Lung (tissue), 12 donors: ENCODE results near the gene TNFRSF14. TPM values are rescaled to one million over a fixed set of nuclear protein-coding genes. Genes with fewer than 3 reads are reported as not detected.

Source experiments
- ATAC-seq: fragments of 200-7000 bp; cut with Tn5 transposase; one replicate; pipeline ENCODE4 v1.9.1; 2020; ENCODE audit warnings: moderate number of reproducible peaks; ENCODE audit not compliant: insufficient read depth, low FRiP score
- DNase-seq, 3 donors: peaks; one replicate each; pipeline ENCODE4 v3.0.0-alpha.2; 2013 to 2017
- H3K27ac ChIP-seq, 2 donors: one replicate each; pipeline ENCODE4 v1.5.1; 2013; ENCODE audit warnings: mild to moderate bottlenecking in 2 of 2, moderate library complexity in 2 of 2, control low read depth in 1 of 2, inconsistent platforms in 1 of 2, low read depth in 1 of 2, low read length in 1 of 2
- H3K27me3 ChIP-seq, 3 donors: one replicate each; pipeline ENCODE4 v1.5.1; 2013; ENCODE audit warnings: low read length in 2 of 3; ENCODE audit not compliant: control insufficient read depth in 3 of 3, insufficient read depth in 3 of 3
- H3K36me3 ChIP-seq, 4 donors: one replicate each; pipeline ENCODE4 v1.5.1; 2013; ENCODE audit warnings: low read length in 4 of 4, mild to moderate bottlenecking in 1 of 4, moderate library complexity in 1 of 4; ENCODE audit not compliant: control insufficient read depth in 4 of 4, insufficient read depth in 4 of 4
- H3K4me1 ChIP-seq, 5 donors: one replicate each; pipeline ENCODE4 v1.5.1; 2013; ENCODE audit warnings: low read length in 5 of 5, mild to moderate bottlenecking in 2 of 5, moderate library complexity in 1 of 5; ENCODE audit not compliant: control insufficient read depth in 5 of 5, insufficient read depth in 5 of 5
- H3K4me3 ChIP-seq: one replicate; pipeline ENCODE4 v1.5.1; 2013; ENCODE audit warnings: mild to moderate bottlenecking, control low read depth, moderate library complexity
- H3K9ac ChIP-seq, 2 donors: one replicate each; pipeline ENCODE4 v1.5.1; 2013; ENCODE audit warnings: low read length in 2 of 2, control low read depth in 1 of 2; ENCODE audit not compliant: insufficient read depth in 1 of 2
- H3K9me3 ChIP-seq, 4 donors: one replicate each; pipeline ENCODE4 v1.5.1; 2013; ENCODE audit warnings: low read length in 3 of 4, mild to moderate bottlenecking in 1 of 4, moderate library complexity in 1 of 4; ENCODE audit not compliant: control insufficient read depth in 4 of 4, insufficient read depth in 3 of 4
- WGBS, 2 donors: extraction: QIAGEN DNeasy Blood & Tissue Kit; methylation state at CpG; one replicate each; pipeline ENCODE4 v1.1.7; 2013; 5-methylcytosine and 5-hydroxymethylcytosine counted together
- polyA plus RNA-seq, 2 donors: library from polyadenylated mRNA; stranded (reverse); fragments of 200-250 nt; gene quantifications; one replicate each; pipeline ENCODE4 v1.2.1, GENCODE V29; 2013
- total RNA-seq, 2 donors: library from RNA; depleted of rRNA in 1 of 2; stranded (reverse); fragments of >200 nt in 1 of 2; gene quantifications; one replicate each; pipeline ENCODE4 v1.2.1, GENCODE V29; 2014 to 2021
- TF ChIP-seq, protein P1 (sequence below): IDR thresholded peaks from 2 replicates; pipeline ENCODE4 v1.5.1; 2012; ENCODE audit warnings: mild to moderate bottlenecking; ENCODE audit errors: control extremely low read depth, extremely low read depth
- donor health status: control.
- donor health status: control.
- donor health status: Bipolar disorder and iron deficiency.
- donor health status: healthy.
- donor health status: DM: yes; HTN: yes; CAD: no.

TNFRSF14 gene
- total and polyA plus RNA-seq, 4 donors: 67.4 to 200 (median 159) TPM

DNA sequence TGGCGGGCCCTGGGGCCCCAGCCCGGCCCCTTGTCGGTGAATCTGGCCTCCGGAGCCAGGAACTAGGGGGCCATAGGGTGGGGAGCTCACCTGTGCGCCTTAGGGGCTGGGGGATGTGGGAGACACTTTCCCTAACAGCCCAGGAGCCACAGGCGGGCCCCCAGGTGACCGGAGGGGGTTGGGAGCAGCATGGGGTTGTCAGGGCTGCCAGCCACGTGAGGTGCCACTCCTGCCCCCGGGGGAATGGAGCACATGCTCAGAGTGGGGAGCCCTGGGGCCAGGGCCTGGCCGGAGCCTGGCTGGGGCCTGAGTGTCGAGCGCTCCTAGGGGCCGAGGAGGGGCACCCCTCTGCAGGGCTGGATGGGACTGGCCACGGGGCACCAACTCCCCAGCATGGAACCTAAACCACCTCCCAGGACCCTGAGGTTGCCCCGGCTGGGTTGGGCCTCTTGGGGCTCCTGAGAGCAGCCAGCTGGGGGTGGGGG is 50.3 kb downstream of the TNFRSF14 start:
- Histone ChIP-seq H3K27me3 (no peaks in the 10 kb centered on the region), H3K4me3 (no peak overlapping the region), H3K9me3 (peaks cover 0 to 7% (median 0%) of the 10 kb centered on the region in 4 donors), H3K9ac (no peak overlapping the region), H3K36me3 (no peaks in the 10 kb centered on the region), H3K4me1 (peaks cover 0 to 39% (median 4%) of the 10 kb centered on the region in 5 donors), H3K27ac (no peak overlapping the region)
- WGBS, 2 donors: 80 to 85% methylated on average over 15 of the region's 15 CpGs
- no peak for ATAC-seq
- TF ChIP-seq, protein P1, sequence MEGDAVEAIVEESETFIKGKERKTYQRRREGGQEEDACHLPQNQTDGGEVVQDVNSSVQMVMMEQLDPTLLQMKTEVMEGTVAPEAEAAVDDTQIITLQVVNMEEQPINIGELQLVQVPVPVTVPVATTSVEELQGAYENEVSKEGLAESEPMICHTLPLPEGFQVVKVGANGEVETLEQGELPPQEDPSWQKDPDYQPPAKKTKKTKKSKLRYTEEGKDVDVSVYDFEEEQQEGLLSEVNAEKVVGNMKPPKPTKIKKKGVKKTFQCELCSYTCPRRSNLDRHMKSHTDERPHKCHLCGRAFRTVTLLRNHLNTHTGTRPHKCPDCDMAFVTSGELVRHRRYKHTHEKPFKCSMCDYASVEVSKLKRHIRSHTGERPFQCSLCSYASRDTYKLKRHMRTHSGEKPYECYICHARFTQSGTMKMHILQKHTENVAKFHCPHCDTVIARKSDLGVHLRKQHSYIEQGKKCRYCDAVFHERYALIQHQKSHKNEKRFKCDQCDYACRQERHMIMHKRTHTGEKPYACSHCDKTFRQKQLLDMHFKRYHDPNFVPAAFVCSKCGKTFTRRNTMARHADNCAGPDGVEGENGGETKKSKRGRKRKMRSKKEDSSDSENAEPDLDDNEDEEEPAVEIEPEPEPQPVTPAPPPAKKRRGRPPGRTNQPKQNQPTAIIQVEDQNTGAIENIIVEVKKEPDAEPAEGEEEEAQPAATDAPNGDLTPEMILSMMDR: no peak
- DNase-seq: no peak

DNA sequence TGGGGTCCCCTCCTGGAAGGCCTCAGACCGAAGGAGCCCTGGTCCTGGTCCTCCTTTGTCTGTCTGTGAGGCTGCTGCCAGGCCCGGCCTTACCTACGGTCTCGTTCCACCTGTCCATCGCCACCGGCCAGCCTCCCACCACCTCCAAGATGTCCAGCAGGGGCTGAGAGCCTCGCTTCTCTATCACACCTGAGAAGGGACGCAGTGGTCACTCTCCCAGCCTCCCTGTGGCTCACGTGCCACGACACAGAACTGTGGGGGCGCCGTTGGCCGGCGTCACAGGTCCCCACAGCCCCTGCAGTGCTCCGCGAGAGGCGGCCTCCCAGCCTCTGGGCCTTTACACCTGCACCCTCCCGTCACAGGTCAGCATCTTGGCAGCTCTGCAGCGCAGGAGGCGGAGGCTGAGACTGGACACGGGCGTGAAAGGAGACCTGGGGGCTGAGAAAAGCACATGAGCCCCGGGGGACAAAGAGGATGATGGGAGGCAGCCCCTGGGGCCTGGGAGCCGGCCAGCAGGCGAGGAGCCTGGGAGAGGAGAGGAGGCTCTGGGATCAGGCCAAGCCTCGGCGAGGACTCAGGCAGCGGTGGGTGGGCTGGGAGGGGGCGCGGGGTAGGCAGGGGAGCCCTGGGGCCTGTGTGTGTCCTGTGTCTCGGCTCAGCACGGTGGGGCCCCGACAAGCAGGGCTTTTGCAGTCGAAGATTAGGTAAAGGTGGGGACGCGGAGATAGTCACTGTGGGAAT is 50.9 kb downstream of the TNFRSF14 start:
- ATAC-seq (no peak), DNase-seq (peak; percentile 72 to 87 (median 74))
- Histone ChIP-seq H3K4me1 (peaks cover 0 to 41% (median 4%) of the 10 kb centered on the region in 5 donors), H3K4me3 (no peak overlapping the region), H3K27me3 (no peaks in the 10 kb centered on the region), H3K27ac (no peak overlapping the region), H3K36me3 (no peaks in the 10 kb centered on the region), H3K9me3 (peaks cover 0 to 2% (median 0%) of the 10 kb centered on the region in 4 donors), H3K9ac (no peak overlapping the region)
- WGBS, 2 donors: 82 to 88% methylated on average over 35 to 36 of the region's 36 CpGs
- TF ChIP-seq, protein P1: no peak

DNA sequence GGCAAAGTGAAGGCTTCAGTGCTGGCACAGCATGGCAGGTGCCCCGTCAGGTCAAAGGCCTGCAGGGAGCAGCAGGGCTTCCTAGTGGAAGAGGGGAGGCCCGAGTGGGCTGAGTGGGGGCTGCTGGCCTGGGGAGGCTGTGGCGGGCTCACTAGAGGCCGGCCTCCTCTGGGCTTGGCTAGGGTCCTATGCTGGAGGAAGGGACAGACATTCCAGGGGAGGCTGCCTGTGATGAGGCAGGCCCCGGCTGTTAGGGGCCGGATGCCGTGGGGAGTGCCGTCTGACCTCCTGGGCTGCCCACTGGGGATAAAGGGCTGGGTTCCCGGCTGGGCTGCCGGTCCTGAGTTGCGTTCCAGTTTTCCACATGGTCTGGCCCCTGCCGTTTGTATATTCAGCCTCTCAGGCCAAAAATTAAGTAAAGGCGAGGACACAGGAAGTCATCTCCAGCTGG is 51.5 kb downstream of the TNFRSF14 start:
- peaks cover 0 to 2% (median 0%) of the 10 kb centered on the region in 4 donors for H3K9me3 ChIP-seq
- H3K4me1 ChIP-seq: peaks cover 0 to 41% (median 4%) of the 10 kb centered on the region in 5 donors
- no peaks in the 10 kb centered on the region for H3K27me3 ChIP-seq
- ATAC-seq (no peak), DNase-seq (peak; percentile 83 to 91 (median 86))
- H3K36me3 ChIP-seq: no peaks in the 10 kb centered on the region
- H3K27ac ChIP-seq: no peak overlapping the region
- no peak overlapping the region for H3K4me3 ChIP-seq
- 74 to 76% methylated on average over 12 to 13 of the region's 13 CpGs for WGBS, 2 donors
- TF ChIP-seq, protein P1: no peak
- no peak overlapping the region for H3K9ac ChIP-seq
